ENCODE data around the gene TMEM141.
"Not testable (repeated sequence)": the region's sequence is repeated elsewhere in the genome, so short reads cannot be mapped to it uniquely, and the experiment has no call there.

Gene TMEM141

DNA sequence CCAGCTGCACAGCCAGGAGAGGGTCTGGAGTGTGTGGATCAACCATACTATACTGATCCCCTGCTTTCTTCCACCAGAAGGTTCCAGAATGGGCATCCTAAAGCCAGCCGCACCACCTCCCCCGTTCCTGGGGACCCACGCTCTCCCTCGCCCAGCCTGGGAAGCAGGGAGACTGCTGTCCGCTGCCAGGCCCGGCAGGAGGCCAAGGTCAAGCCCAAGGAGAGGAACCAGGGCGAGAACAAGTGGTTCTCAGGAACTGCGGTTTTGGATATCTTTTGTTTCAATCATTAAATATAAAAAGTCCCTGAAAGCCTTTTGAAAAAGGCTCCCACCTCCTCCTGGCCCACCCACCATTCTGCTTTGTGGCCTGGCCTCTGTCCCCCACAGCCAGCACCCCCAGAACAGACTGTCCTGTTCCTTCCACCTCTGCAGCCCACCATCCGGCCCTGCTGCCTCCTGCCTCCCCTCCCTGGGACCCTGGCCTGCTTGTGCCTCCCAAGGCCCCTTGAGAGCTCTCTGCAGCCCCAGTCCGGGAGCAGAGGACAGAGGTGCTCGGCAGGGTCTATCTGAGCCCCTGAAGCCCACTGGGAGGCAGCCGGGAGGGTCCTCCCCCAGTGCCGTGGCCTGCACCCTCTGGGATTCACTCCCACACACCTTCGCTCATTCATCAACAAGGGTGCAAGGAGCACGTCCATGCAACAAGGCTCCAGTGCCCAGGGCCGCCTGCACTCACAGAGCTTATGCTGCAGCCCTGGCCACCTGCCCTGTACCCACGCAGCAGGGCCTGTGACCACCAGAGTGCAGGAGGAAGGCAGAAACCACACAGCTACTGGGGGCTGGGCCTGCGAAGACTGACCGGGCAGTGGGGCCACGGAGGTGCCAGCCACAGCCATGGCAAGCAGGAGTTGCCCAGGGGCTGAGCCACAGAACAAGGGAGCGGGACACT lies 42.2 kb upstream of the TMEM141 start:
- H3K27ac Mint-ChIP-seq (ENCODE audit: low read depth): no peak overlapping the region
- no peak overlapping the region for H3K4me3 Mint-ChIP-seq
- no peak for ATAC-seq (replicated peaks; ENCODE audit: extremely low read depth, poor library complexity, severe bottlenecking)
- H3K27me3 Mint-ChIP-seq: peaks cover 15% of the 10 kb centered on the region
- H3K9me3 Mint-ChIP-seq: peaks cover 13% of the 10 kb centered on the region
- DNase-seq (ENCODE audit: low spot score in 2 of 2): no peak
- H3K4me1 Mint-ChIP-seq: no peaks in the 10 kb centered on the region
- H3K36me3 Mint-ChIP-seq (ENCODE audit: insufficient read depth): peaks cover 3% of the 10 kb centered on the region

DNA sequence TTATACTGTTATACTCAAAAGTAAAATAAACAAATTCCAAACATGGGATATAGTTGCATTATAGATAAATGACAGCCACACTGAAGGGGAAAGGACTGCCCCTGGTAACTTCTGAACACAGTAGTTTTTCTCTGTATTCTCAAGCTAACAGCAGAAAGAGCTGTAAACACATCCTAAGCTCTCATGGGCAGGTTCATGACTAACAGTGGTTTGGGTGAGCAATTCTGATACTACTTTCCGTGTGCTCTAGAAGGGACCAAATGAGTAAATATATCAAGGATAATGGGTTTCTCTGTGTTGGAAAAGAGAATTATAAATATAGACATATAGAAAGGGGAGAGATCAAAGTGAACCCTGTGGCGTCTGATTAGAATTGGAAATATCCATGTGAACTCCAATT lies 40.6 kb upstream of the TMEM141 start:
- H3K9me3 Mint-ChIP-seq: peaks cover 13% of the 10 kb centered on the region
- H3K27ac Mint-ChIP-seq (ENCODE audit: low read depth): no peak overlapping the region
- H3K4me3 Mint-ChIP-seq: no peak overlapping the region
- H3K27me3 Mint-ChIP-seq: peaks cover 13% of the 10 kb centered on the region
- peaks cover 3% of the 10 kb centered on the region for H3K36me3 Mint-ChIP-seq (ENCODE audit: insufficient read depth)
- no peak for DNase-seq (ENCODE audit: low spot score in 2 of 2)
- H3K4me1 Mint-ChIP-seq: no peaks in the 10 kb centered on the region
- ATAC-seq (replicated peaks; ENCODE audit: extremely low read depth, poor library complexity, severe bottlenecking): no peak

DNA sequence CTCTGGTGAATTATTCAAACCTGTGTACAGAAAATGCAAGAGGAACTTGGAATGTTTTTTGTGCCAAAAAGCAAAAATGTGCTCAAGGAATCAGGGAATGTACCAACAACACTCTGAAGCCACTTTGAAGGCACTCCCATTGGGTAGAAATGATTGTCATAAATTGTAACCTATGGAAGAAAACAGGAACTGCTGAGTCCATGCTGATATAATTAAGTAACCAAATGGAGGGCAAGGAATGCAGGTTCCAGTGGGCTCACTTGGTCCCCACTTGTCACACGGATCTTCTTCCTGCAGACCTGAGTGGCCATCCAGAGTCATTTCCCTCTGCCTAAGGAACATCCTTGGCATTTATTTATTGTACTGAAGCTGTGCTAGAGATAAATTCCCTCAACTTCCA lies 39.9 kb upstream of the TMEM141 start:
- no peak overlapping the region for H3K27ac Mint-ChIP-seq (ENCODE audit: low read depth)
- ATAC-seq (replicated peaks; ENCODE audit: extremely low read depth, poor library complexity, severe bottlenecking) (no peak), DNase-seq (ENCODE audit: low spot score in 2 of 2) (no peak)
- peaks cover 13% of the 10 kb centered on the region for H3K27me3 Mint-ChIP-seq
- H3K36me3 Mint-ChIP-seq (ENCODE audit: insufficient read depth): peaks cover 3% of the 10 kb centered on the region
- H3K4me1 Mint-ChIP-seq: no peaks in the 10 kb centered on the region
- H3K9me3 Mint-ChIP-seq: peaks cover 13% of the 10 kb centered on the region
- H3K4me3 Mint-ChIP-seq: no peak overlapping the region

DNA sequence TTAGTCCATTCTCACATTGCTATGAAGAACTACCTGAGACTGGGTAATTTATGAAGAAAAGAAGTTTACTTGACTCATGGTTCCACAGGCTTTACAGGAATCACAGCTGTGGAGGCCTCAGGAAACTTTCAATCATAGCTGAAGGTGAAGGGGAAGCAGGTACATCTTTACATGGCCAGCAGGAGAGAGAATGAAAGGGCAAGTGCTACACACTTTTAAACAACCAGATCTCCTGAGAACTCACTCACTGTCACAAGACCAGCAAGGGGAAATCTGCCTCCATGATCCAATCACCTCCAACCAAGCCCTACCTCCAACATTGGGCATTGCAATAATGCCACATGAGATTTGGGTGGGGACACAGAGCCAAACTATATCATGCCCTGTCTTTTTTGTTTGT lies 39.3 kb upstream of the TMEM141 start:
- H3K4me1 Mint-ChIP-seq: no peaks in the 10 kb centered on the region
- H3K4me3 Mint-ChIP-seq: no peak overlapping the region
- H3K36me3 Mint-ChIP-seq (ENCODE audit: insufficient read depth): peaks cover 3% of the 10 kb centered on the region
- H3K27ac Mint-ChIP-seq (ENCODE audit: low read depth): no peak overlapping the region
- H3K27me3 Mint-ChIP-seq: peaks cover 13% of the 10 kb centered on the region
- ATAC-seq (replicated peaks; ENCODE audit: extremely low read depth, poor library complexity, severe bottlenecking): no peak
- no peak for DNase-seq (ENCODE audit: low spot score in 2 of 2)
- peaks cover 13% of the 10 kb centered on the region for H3K9me3 Mint-ChIP-seq

DNA sequence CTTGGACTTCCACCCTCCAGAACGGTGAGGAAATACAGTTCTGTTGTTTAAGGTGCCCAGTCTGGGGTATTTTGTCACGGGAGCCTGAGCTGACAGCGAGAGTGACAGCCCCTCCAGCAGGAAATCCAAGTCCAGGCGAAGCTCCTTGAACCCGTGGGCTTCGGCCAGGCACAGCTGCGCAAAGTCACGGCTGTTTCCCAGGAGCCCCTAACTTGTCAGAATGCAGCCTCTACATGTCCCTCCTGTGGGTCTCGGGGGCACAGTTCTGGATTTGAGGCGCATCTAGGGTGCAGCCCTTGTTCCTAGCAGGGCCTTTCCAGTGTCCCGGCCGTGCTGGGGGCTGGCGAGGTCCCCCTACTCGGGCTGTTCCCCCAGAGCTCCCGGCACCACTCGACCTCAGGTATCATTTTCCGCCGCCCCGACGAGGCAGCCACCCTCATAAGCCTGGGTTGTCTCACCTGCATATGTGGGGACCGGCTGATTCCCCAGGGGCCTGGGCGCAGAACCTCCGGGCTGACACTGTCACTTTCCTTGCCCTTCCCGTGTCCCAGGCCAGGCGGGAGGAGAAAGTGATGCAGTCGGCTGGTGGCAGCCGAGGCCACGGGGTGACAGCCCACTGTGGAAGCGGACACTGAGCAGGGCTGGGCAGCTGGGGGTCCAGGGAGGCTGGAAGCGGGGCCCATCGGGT lies 37.6 kb upstream of the TMEM141 start:
- Mint-ChIP-seq H3K27ac (ENCODE audit: low read depth) (no peak overlapping the region), H3K4me3 (no peak overlapping the region), H3K36me3 (ENCODE audit: insufficient read depth) (peaks cover 3% of the 10 kb centered on the region), H3K4me1 (no peaks in the 10 kb centered on the region), H3K27me3 (peaks cover 4% of the 10 kb centered on the region), H3K9me3 (peaks cover 13% of the 10 kb centered on the region)
- no peak for DNase-seq (ENCODE audit: low spot score in 2 of 2)
- ATAC-seq (replicated peaks; ENCODE audit: extremely low read depth, poor library complexity, severe bottlenecking): no peak

DNA sequence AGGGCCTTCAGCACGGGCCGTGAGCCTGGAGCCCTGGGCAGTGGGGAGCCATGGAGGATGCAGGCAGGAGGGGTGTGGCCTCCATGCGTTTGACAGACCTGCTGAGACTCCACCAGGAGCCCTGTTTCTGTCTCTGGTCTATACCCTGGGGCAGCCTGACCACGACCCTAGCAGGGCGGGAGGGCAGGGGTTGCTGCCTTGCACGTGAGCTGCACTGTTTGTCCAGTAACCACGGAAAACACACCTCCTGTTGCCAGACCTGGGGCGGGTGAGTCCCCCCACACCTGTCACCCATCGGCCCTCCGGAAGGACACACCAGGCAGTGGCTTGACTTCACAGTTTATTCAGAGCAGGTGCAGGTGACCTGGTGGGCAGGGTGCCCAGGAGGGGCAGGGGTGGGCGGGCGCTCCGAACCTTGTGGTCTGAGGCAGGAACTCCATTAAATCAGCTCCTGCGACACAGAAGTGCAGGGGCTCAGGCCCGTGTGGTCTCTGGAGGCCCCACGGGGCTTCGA lies 37.0 kb upstream of the TMEM141 start:
- Mint-ChIP-seq H3K4me3 (no peak overlapping the region), H3K4me1 (no peaks in the 10 kb centered on the region), H3K27ac (ENCODE audit: low read depth) (no peak overlapping the region), H3K36me3 (ENCODE audit: insufficient read depth) (peaks cover 3% of the 10 kb centered on the region), H3K9me3 (peaks cover 13% of the 10 kb centered on the region), H3K27me3 (no peaks in the 10 kb centered on the region)
- no peak for DNase-seq (ENCODE audit: low spot score in 2 of 2)
- no peak for ATAC-seq (replicated peaks; ENCODE audit: extremely low read depth, poor library complexity, severe bottlenecking)

DNA sequence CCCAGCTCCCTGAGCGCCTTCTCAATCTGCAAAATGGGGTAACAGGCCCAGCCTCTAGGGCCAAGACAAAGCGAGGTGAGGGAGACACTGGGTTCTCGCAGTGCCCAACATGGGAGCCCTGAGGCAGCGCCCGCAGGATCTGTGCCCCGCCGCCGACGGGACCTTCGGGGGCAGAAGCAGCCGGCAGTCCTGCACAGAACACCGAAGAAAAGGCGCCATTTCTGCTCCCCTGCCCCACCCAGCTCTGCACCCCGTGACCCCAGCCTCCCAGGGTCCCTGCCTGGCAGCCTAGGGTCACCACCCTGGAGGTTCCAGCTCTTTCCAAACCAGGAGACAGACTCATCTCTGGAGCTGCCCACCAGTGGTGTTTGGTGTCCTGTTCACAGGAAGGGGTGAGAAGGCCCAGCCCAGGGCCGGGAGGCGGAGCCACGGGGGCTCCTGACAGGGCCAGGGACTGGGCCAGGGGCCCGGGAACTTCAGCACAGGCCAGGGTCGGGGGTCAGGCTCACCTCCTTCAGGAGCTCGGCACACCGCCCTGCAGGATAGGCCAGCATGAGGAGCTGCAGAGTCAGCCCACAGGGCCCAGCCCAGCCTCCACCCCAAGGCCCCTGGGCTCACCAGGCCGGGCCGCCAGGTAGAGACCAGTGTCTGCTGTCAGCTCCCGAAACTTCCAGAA lies 36.4 kb upstream of the TMEM141 start:
- ATAC-seq (replicated peaks; ENCODE audit: extremely low read depth, poor library complexity, severe bottlenecking) (no peak), DNase-seq (ENCODE audit: low spot score in 2 of 2) (no peak)
- no peak overlapping the region for H3K27ac Mint-ChIP-seq (ENCODE audit: low read depth)
- no peak overlapping the region for H3K4me3 Mint-ChIP-seq
- no peaks in the 10 kb centered on the region for H3K4me1 Mint-ChIP-seq
- peaks cover 13% of the 10 kb centered on the region for H3K9me3 Mint-ChIP-seq
- no peaks in the 10 kb centered on the region for H3K27me3 Mint-ChIP-seq
- peaks cover 3% of the 10 kb centered on the region for H3K36me3 Mint-ChIP-seq (ENCODE audit: insufficient read depth)

DNA sequence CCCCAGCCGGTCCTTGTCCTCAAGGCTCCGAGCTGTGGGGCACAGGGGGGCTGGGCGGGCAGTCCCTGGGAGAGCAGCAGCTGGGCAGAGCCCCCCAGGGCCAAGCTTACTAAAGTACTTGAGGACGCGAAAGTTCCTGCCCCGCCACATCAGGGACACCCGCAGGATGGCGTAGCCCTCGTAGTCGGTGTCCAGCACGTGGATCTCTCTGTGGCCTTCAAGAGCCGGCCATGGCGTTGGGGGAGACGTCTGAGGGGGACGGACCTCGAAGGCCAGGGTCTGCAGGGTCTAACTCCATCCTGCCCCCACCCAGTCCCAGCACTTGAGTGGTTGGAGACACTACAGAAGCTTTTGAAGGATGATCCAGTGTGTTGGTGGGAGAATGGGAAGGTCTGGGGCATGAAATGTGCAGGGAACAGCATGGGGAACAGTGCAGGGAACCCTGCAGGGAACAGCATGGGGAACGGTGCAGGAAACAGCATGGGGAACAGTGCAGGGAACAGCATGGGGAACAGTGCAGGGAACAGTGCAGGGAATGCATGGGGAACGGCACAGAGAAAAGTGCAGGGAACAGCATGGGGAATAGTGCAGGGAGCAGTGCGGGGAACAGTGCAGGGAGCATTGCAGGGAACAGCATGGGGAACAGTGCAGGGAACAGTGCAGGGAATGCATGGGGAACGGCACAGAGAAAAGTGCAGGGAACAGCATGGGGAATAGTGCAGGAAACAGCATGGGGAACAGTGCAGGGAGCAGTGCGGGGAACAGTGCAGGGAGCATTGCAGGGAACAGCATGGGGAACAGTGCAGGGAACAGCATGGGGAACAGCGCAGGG lies 35.6 kb upstream of the TMEM141 start:
- H3K36me3 Mint-ChIP-seq (ENCODE audit: insufficient read depth); H3K4me3 Mint-ChIP-seq; H3K27ac Mint-ChIP-seq (ENCODE audit: low read depth); ATAC-seq (replicated peaks; ENCODE audit: extremely low read depth, poor library complexity, severe bottlenecking); H3K27me3 Mint-ChIP-seq; H3K4me1 Mint-ChIP-seq; DNase-seq (ENCODE audit: low spot score in 2 of 2): not testable (repeated sequence)
- H3K9me3 Mint-ChIP-seq: peaks cover 13% of the 10 kb centered on the region

DNA sequence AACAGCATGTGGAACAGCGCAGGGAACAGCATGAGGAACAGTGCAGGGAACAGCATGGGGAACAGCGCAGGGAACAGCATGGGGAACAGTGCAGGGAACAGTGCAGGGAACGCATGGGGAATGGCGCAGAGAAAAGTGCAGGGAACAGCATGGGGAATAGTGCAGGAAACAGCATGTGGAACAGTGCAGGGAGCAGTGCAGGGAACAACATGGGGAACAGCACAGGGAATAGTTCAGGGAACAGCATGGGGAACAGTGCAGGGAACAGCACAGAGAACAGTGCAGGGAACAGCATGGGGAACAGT lies 35.1 kb upstream of the TMEM141 start:
- H3K27ac Mint-ChIP-seq (ENCODE audit: low read depth): no peak overlapping the region
- H3K27me3 Mint-ChIP-seq: no peaks in the 10 kb centered on the region
- H3K4me3 Mint-ChIP-seq: no peak overlapping the region
- DNase-seq (ENCODE audit: low spot score in 2 of 2): no peak
- H3K4me1 Mint-ChIP-seq: no peaks in the 10 kb centered on the region
- peaks cover 13% of the 10 kb centered on the region for H3K9me3 Mint-ChIP-seq
- H3K36me3 Mint-ChIP-seq (ENCODE audit: insufficient read depth): peaks cover 1% of the 10 kb centered on the region
- no peak for ATAC-seq (replicated peaks; ENCODE audit: extremely low read depth, poor library complexity, severe bottlenecking)

DNA sequence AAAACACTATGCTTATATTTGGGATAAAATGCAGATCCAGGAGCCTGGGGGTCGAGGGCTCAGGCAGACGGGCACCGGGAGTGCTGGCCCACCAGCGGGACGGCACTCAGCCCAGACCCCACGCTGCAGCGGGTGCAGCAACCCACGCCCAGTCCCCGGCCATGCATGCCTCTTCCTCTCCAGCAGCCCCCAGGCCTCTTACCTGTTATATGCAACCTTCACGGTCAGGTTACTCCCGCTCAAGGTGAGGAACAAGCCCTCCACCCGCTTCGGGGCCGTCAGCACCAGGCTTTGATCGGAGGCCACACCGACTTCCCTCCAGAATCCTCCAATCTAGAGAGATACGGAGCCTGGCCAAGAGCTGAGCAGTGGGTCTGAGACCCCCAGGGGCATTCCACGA lies 34.3 kb upstream of the TMEM141 start:
- ATAC-seq (replicated peaks; ENCODE audit: extremely low read depth, poor library complexity, severe bottlenecking) (no peak), DNase-seq (ENCODE audit: low spot score in 2 of 2) (no peak)
- H3K9me3 Mint-ChIP-seq: peaks cover 10% of the 10 kb centered on the region
- H3K27ac Mint-ChIP-seq (ENCODE audit: low read depth): no peak overlapping the region
- H3K4me1 Mint-ChIP-seq: no peaks in the 10 kb centered on the region
- peaks cover 1% of the 10 kb centered on the region for H3K36me3 Mint-ChIP-seq (ENCODE audit: insufficient read depth)
- no peak overlapping the region for H3K4me3 Mint-ChIP-seq
- H3K27me3 Mint-ChIP-seq: no peaks in the 10 kb centered on the region

DNA sequence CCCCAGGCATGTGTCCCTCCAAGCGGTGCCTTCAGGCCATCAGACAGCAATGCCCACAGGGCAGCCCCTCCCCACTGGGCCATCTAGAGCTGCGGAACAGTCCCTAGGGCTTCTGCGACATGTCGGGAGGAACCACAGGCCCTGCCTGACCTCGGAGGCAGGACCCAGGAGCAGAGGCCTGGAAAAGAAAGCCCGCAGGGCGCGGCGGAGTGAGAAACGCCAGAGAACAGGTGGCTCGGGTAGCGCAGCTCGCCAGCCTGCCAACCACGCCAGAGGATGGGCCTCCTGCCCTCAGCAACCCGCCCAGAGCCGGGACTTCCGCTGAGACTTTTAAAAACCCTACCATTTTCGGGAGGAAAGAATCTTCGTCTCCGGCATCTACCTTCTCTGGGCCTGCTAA lies 33.8 kb upstream of the TMEM141 start:
- DNase-seq (ENCODE audit: low spot score in 2 of 2) (no peak), ATAC-seq (replicated peaks; ENCODE audit: extremely low read depth, poor library complexity, severe bottlenecking) (no peak)
- Mint-ChIP-seq H3K27me3 (no peaks in the 10 kb centered on the region), H3K36me3 (ENCODE audit: insufficient read depth) (peaks cover 1% of the 10 kb centered on the region), H3K27ac (ENCODE audit: low read depth) (no peak overlapping the region), H3K4me3 (no peak overlapping the region), H3K9me3 (peaks cover 6% of the 10 kb centered on the region), H3K4me1 (no peaks in the 10 kb centered on the region)

DNA sequence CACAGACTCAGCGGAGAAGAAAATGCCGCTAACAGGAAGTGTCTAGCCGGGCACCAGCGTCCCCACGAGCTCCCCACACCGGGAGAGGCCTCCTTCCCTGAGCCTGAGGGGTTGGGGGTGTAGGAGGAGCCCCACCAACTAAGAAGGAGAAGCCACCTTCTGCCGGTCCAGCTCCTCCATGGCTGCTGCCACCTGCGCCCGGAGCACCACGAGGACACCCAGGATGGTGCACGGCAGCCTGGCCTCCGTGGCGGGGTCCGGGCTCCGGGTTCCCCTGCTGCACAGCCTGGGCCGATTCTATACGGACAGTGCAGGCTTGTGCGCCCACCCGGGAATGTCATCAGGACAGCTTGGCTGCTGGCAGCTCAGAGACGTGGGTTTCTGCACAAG lies 33.4 kb upstream of the TMEM141 start:
- no peaks in the 10 kb centered on the region for H3K4me1 Mint-ChIP-seq
- no peak overlapping the region for H3K4me3 Mint-ChIP-seq
- H3K9me3 Mint-ChIP-seq: peaks cover 2% of the 10 kb centered on the region
- no peak overlapping the region for H3K27ac Mint-ChIP-seq (ENCODE audit: low read depth)
- no peaks in the 10 kb centered on the region for H3K27me3 Mint-ChIP-seq
- no peaks in the 10 kb centered on the region for H3K36me3 Mint-ChIP-seq (ENCODE audit: insufficient read depth)
- DNase-seq (ENCODE audit: low spot score in 2 of 2) (no peak), ATAC-seq (replicated peaks; ENCODE audit: extremely low read depth, poor library complexity, severe bottlenecking) (no peak)

Data from central memory CD8-positive, alpha-beta T cell (primary cell).